Fibroblast of villous mesenchyme (primary cell): ENCODE data around the gene ATG2B. TPM values are rescaled to one million over a fixed set of nuclear protein-coding genes. Genes with fewer than 3 reads are reported as not detected.

ENCODE experiments used
- DNase-seq: peaks from one replicate; pipeline ENCODE4 v3.0.0-alpha.2; 2010; ENCODE audit warnings: low read depth
- H3K4me3 ChIP-seq: 2 replicates; pipeline ENCODE4 v1.5.1; 2011; ENCODE audit warnings: low read depth, mild to moderate bottlenecking, low read length
- total RNA-seq: library from RNA; depleted of rRNA; stranded (reverse); fragments of >200 nt; gene quantifications from 2 replicates; pipeline ENCODE4 v1.2.3, GENCODE V29; 2012
- TF ChIP-seq, protein P1 (sequence below): IDR thresholded peaks from 2 replicates; pipeline ENCODE4 v1.5.1; 2012; ENCODE audit warnings: low read depth, mild to moderate bottlenecking, low read length; ENCODE audit not compliant: insufficient read depth

The ATG2B gene
- total RNA-seq, 1 donor = 32.4 TPM

DNA sequence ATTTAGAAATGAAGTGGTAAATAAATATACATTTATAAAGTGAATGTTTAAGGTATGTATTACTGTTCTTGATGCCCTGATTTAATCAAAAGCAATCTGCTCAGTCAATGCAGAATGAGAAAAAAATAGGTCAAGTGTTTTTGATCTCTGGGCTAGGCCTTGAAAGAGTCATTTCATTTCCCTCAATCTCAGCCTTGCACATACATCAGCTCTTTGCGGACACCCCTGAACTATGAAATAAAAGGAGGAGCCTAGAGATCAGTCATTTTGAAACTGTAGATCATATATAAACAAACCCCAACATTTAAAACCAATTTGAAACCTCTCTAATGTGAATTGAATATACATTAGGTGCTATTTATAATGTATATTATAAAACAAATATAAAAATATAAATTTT, 42.5 kb downstream of the ATG2B start:
- H3K4me3 ChIP-seq = no peak overlapping the region
- no peak for DNase-seq
- TF ChIP-seq, protein P1, sequence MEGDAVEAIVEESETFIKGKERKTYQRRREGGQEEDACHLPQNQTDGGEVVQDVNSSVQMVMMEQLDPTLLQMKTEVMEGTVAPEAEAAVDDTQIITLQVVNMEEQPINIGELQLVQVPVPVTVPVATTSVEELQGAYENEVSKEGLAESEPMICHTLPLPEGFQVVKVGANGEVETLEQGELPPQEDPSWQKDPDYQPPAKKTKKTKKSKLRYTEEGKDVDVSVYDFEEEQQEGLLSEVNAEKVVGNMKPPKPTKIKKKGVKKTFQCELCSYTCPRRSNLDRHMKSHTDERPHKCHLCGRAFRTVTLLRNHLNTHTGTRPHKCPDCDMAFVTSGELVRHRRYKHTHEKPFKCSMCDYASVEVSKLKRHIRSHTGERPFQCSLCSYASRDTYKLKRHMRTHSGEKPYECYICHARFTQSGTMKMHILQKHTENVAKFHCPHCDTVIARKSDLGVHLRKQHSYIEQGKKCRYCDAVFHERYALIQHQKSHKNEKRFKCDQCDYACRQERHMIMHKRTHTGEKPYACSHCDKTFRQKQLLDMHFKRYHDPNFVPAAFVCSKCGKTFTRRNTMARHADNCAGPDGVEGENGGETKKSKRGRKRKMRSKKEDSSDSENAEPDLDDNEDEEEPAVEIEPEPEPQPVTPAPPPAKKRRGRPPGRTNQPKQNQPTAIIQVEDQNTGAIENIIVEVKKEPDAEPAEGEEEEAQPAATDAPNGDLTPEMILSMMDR = no peak

DNA sequence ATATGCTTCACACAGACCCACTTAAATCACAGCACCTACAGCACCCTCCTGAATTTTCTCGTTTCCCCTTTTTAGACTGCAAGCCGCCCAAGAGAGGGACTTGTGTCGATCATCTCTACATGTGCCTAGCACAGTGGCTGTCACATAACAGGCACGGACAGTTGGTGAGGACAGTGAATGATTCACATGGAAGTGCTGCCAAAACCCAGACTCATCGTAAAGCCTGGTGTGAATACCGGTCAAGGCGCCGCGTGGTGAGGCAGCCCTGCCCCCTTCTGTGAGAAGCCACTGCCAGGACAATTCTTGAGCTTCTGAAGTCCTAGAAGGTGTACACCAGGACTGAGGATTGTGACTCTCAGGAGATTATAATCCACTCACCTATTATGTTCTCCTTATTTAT, 44.3 kb downstream of the ATG2B start:
- TF ChIP-seq, protein P1 = no peak
- no peak for DNase-seq
- H3K4me3 ChIP-seq = no peak overlapping the region

DNA sequence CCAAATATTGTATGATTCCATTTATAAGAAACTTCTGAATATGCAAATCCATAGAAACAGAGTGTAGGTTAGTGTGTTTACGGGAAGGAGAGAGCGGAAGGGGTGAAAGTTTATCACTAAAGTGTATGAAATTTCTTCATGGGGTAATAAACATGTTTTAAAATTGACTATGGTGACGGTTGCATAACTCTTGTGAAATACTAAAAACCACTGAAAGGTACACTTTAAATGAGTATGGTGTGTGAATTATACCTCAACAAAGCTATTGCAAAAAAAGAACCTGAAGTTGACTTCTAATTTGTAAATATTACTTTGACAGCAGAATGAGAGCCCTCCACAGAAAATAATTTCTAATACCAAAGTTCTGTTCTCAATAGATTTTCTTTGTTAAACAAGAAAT, 47.1 kb downstream of the ATG2B start:
- peak; percentile 13 for DNase-seq
- TF ChIP-seq, protein P1 = no peak
- H3K4me3 ChIP-seq = no peak overlapping the region

DNA sequence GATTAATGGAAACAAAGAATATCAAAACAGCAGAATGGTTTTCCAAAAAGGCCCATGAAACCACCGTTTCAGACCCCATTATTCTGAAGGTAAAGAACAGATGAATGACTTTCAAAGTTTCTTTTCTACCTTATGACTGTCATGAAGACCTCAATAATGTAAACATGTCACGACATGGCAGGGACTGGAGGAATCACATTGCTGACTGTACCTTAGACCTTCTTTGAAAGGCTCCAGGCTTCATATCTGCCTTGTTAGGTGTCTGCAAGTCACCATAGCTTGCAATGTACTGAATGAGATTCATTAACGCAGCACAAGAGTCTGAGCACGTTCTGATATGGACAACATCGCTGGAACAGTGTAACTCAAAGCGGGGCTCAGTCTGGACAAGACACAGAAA, 52.2 kb downstream of the ATG2B start:
- no peak for DNase-seq
- no peak overlapping the region for H3K4me3 ChIP-seq
- TF ChIP-seq, protein P1 = no peak

DNA sequence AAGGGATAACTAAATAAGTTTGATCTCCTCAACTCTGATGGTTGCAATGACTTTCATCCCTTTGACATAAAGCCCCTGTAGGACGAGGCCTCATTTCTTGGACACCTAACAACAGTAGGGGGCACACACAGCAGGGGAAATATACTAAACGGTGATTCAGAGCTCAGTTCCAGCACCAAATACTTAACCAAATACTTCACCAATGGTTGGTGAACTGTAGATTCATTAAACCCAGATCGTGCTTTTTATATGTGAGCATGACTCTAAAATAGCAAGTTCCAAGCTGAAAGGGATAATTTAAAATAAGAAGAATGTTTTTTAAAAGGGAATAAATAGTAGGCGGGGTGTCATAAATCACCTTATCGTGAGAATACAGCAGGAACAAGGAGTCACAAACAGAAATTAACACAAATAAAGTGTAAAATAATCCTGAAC, 53.2 kb downstream of the ATG2B start:
- no peak for DNase-seq
- TF ChIP-seq, protein P1 = no peak
- no peak overlapping the region for H3K4me3 ChIP-seq

DNA sequence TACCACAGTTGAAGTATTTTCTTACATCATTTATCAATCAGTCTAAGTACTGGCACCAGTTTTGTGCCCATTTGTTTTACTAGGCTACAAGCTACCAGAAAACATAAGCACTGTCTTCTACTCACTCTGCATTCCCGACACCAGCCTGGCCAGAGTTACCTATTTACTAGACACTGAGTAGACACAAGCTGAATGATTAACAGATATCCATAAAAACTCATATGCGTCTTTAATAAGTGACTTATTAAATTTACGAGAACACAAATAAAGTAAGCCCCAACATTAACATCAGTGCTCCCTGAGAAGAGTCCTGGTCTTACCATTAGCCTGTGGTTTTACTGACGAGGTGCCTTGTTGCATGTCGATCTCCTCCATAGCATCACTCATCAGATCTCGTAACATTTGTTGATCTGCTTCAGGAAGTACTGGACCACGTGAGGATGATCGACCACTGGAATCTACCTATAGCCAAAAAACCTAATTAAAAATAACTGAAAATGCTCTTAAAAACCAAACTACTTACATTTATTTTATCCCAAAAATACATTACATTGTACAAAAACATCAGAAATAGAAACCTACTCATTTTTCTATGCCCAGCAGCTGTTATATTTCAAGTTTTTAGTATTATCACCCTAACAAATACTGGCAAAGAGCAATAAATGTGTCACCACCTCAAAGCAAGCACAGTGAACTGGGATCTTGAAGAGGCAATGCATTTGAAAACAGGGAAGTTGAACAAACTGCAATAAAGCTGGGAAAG, 53.8 kb downstream of the ATG2B start:
- no peak for DNase-seq
- TF ChIP-seq, protein P1 = no peak
- H3K4me3 ChIP-seq = no peak overlapping the region

DNA sequence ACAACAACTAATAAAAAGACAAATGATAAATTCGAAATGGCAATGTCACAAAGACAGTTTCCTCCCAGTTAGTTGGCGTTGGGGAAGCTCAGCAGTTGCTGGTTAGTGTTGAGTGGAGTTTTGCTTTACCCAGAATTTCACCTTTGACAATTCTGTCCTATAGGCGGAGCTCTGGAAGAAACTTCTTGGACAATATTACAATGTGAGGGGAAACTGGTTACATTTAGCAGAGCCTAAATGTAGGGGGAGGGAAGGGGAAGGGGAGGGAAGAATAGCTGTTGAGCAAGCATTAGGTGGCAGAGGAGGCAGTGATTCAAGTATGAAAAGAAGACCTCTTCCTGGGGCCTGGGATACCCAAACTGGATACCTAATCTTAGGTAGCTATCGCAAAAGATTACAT, 55.7 kb downstream of the ATG2B start:
- H3K4me3 ChIP-seq = no peak overlapping the region
- TF ChIP-seq, protein P1 = no peak
- DNase-seq = no peak
